Nephron progenitor cell (in vitro differentiated cells): ENCODE measurements around the gene MPHOSPH9.

ENCODE experiments used
- DNase-seq: peaks from one replicate; pipeline ENCODE4 v3.0.0; 2021
- H3K27ac Mint-ChIP-seq: 2 replicates; pipeline ENCODE4 v1.8.0; 2021; ENCODE audit warnings: mild to moderate bottlenecking, moderate library complexity, mixed read lengths
- H3K27me3 Mint-ChIP-seq: 2 replicates; pipeline ENCODE4 v1.8.0; 2021; ENCODE audit warnings: mild to moderate bottlenecking, low read depth, mixed read lengths; ENCODE audit not compliant: poor library complexity
- H3K36me3 Mint-ChIP-seq: 2 replicates; pipeline ENCODE4 v1.8.0; 2021; ENCODE audit warnings: low read depth, mixed read lengths
- H3K4me1 Mint-ChIP-seq: 2 replicates; pipeline ENCODE4 v1.8.0; 2021; ENCODE audit warnings: mixed read lengths
- H3K4me3 Mint-ChIP-seq: 2 replicates; pipeline ENCODE4 v1.8.0; 2021; ENCODE audit warnings: mild to moderate bottlenecking, moderate library complexity, mixed read lengths
- H3K9me3 Mint-ChIP-seq: 2 replicates; pipeline ENCODE4 v1.8.0; 2021; ENCODE audit warnings: mild to moderate bottlenecking, moderate library complexity, mixed read lengths
- CTCF ChIP-seq: fragments of 200-600 bp; sonication (generic); IDR thresholded peaks from 2 replicates; pipeline ENCODE4 v1.5.0; 2021; ENCODE audit warnings: antibody characterized with exemption

Gene MPHOSPH9

GRCh38 chr12:123164222-123164621, 68.7 kb downstream of the MPHOSPH9 start:
- no peak overlapping the region for H3K4me3 Mint-ChIP-seq
- peaks cover 44% of the 10 kb centered on the region for H3K36me3 Mint-ChIP-seq
- TF ChIP-seq CTCF: no peak
- H3K4me1 Mint-ChIP-seq: no peaks in the 10 kb centered on the region
- no peak overlapping the region for H3K27ac Mint-ChIP-seq
- no peak for DNase-seq
- no peaks in the 10 kb centered on the region for H3K9me3 Mint-ChIP-seq
- no peaks in the 10 kb centered on the region for H3K27me3 Mint-ChIP-seq

GRCh38 chr12:123163227-123163626, 69.7 kb downstream of the MPHOSPH9 start:
- no peak for TF ChIP-seq CTCF
- Mint-ChIP-seq H3K4me3 (no peak overlapping the region), H3K27ac (peak overlapping the region; percentile 17), H3K9me3 (no peaks in the 10 kb centered on the region), H3K36me3 (peaks cover 44% of the 10 kb centered on the region), H3K27me3 (no peaks in the 10 kb centered on the region), H3K4me1 (no peaks in the 10 kb centered on the region)
- no peak for DNase-seq

GRCh38 chr12:123160801-123161487, 72.0 kb downstream of the MPHOSPH9 start:
- no peak overlapping the region for H3K4me3 Mint-ChIP-seq
- TF ChIP-seq CTCF: no peak
- no peak overlapping the region for H3K27ac Mint-ChIP-seq
- H3K36me3 Mint-ChIP-seq: peaks cover 41% of the 10 kb centered on the region
- H3K27me3 Mint-ChIP-seq: no peaks in the 10 kb centered on the region
- DNase-seq: no peak
- H3K9me3 Mint-ChIP-seq: no peaks in the 10 kb centered on the region
- H3K4me1 Mint-ChIP-seq: no peaks in the 10 kb centered on the region

- Mint-ChIP-seq H3K4me1 (peaks cover 23% of the 10 kb centered on the region), H3K4me3 (no peak overlapping the region), H3K27ac (no peak overlapping the region), H3K36me3 (peaks cover 13% of the 10 kb centered on the region), H3K9me3 (no peaks in the 10 kb centered on the region), H3K27me3 (peaks cover 11% of the 10 kb centered on the region)
- no peak for DNase-seq
- no peak for TF ChIP-seq CTCF
These were observed 79.0 kb downstream of the MPHOSPH9 start for GRCh38 chr12:123153906-123154305.

- no peak overlapping the region for H3K4me3 Mint-ChIP-seq
- no peak overlapping the region for H3K27ac Mint-ChIP-seq
These were observed 80.1 kb downstream of the MPHOSPH9 start for GRCh38 chr12:123152833-123153232.

More at GRCh38 chr12:123152833-123153232, 80.1 kb downstream of the MPHOSPH9 start:
- H3K36me3 Mint-ChIP-seq: peaks cover 13% of the 10 kb centered on the region
- H3K9me3 Mint-ChIP-seq: no peaks in the 10 kb centered on the region
- peaks cover 33% of the 10 kb centered on the region for H3K4me1 Mint-ChIP-seq
- no peak for TF ChIP-seq CTCF
- DNase-seq: no peak
- peaks cover 21% of the 10 kb centered on the region for H3K27me3 Mint-ChIP-seq
